CD14-positive monocyte (primary cell): Measurements from ENCODE around the gene JAKMIP2. TPM values are rescaled to one million over a fixed set of nuclear protein-coding genes. Genes with fewer than 3 reads are reported as not detected.

ENCODE experiments used
- DNase-seq, 3 donors: peaks; one replicate each; pipeline ENCODE4 v3.0.0-alpha.2; 2011 to 2022
- H2AFZ ChIP-seq: 2 replicates; pipeline ENCODE4 v1.6.0; 2012; ENCODE audit warnings: mild to moderate bottlenecking, low read depth, low read length, inconsistent platforms; ENCODE audit not compliant: insufficient read depth, poor library complexity, severe bottlenecking
- H3K27ac ChIP-seq, 2 donors: 1 replicate in 1 of 2; 2 replicates in 1 of 2; pipeline ENCODE4 v1.5.1; 2012 to 2013; ENCODE audit warnings: low read length in 2 of 2, control low read depth in 1 of 2, inconsistent platforms in 1 of 2, low read depth in 1 of 2, mild to moderate bottlenecking in 1 of 2
- H3K27me3 ChIP-seq, 2 donors: one replicate each; pipeline versions ENCODE4 v1.6.0 to v1.6.1; 2011 to 2013; ENCODE audit warnings: low read length in 2 of 2; ENCODE audit not compliant: control insufficient read depth in 2 of 2, insufficient read depth in 2 of 2
- H3K36me3 ChIP-seq, 2 donors: replicated peaks in 1 of 2; 1 replicate in 1 of 2; 2 replicates in 1 of 2; pipeline versions ENCODE4 v1.5.1 to v1.6.1; 2012 to 2013; ENCODE audit warnings: low read length in 2 of 2, control low read depth in 1 of 2, inconsistent platforms in 1 of 2, mild to moderate bottlenecking in 1 of 2; ENCODE audit not compliant: insufficient read depth in 2 of 2, control insufficient read depth in 1 of 2
- H3K4me1 ChIP-seq, 2 donors: 1 replicate in 1 of 2; 2 replicates in 1 of 2; pipeline versions ENCODE4 v1.5.1 to v1.6.1; 2012 to 2013; ENCODE audit warnings: low read length in 2 of 2, control low read depth in 1 of 2, inconsistent platforms in 1 of 2, mild to moderate bottlenecking in 1 of 2, moderate library complexity in 1 of 2; ENCODE audit not compliant: insufficient read depth in 2 of 2, control insufficient read depth in 1 of 2
- H3K4me2 ChIP-seq: replicated peaks from 2 replicates; pipeline ENCODE3; 2012; ENCODE audit warnings: low read length, moderate library complexity, mild to moderate bottlenecking; ENCODE audit not compliant: poor library complexity, severe bottlenecking; ENCODE audit errors: extremely low read depth
- H3K4me3 ChIP-seq, 3 experiments: fragments of 200-600 bp in 1 of 3; sonication (generic) in 1 of 3; replicated peaks in 1 of 3; 1 replicate in 2 of 3; 2 replicates in 1 of 3; pipeline ENCODE4 v1.5.1; 2011 to 2013; ENCODE audit warnings: low read length in 3 of 3, mild to moderate bottlenecking in 3 of 3, control low read depth in 2 of 3, low read depth in 2 of 3, inconsistent platforms in 1 of 3, moderate library complexity in 1 of 3
- H3K79me2 ChIP-seq: 2 replicates; pipeline ENCODE4 v1.6.0; 2012; ENCODE audit warnings: mild to moderate bottlenecking, control low read depth, inconsistent platforms, low read length, moderate library complexity; ENCODE audit not compliant: insufficient read depth
- H3K9ac ChIP-seq: 2 replicates; pipeline ENCODE4 v1.6.0; 2017; ENCODE audit warnings: low read length, mild to moderate bottlenecking; ENCODE audit not compliant: insufficient read depth, poor library complexity, severe bottlenecking
- H3K9me3 ChIP-seq, 2 donors: replicated peaks in 1 of 2; 1 replicate in 1 of 2; 2 replicates in 1 of 2; pipeline versions ENCODE4 v1.5.1 to v1.6.1; 2012 to 2013; ENCODE audit warnings: low read length in 2 of 2, control low read depth in 1 of 2; ENCODE audit not compliant: control insufficient read depth in 1 of 2, insufficient read depth in 1 of 2
- H4K20me1 ChIP-seq: 2 replicates; pipeline ENCODE4 v1.6.0; 2012; ENCODE audit warnings: mild to moderate bottlenecking, low read length, control low read depth, moderate library complexity; ENCODE audit not compliant: insufficient read depth
- H3K27ac Mint-ChIP-seq, 7 donors: one replicate each; pipeline ENCODE4 v1.8.0; 2020; ENCODE audit warnings: mild to moderate bottlenecking in 7 of 7, mixed read lengths in 7 of 7, moderate library complexity in 6 of 7, inconsistent platforms in 2 of 7
- H3K27me3 Mint-ChIP-seq, 3 donors: one replicate each; pipeline ENCODE4 v1.8.0; 2021 to 2022; ENCODE audit warnings: low read depth in 3 of 3, mild to moderate bottlenecking in 3 of 3, mixed read lengths in 3 of 3, moderate library complexity in 3 of 3, inconsistent platforms in 1 of 3
- H3K36me3 Mint-ChIP-seq, 2 donors: one replicate each; pipeline ENCODE4 v1.8.0; 2020; ENCODE audit warnings: mixed read lengths in 2 of 2, inconsistent platforms in 1 of 2, mild to moderate bottlenecking in 1 of 2
- H3K4me1 Mint-ChIP-seq: one replicate; pipeline ENCODE4 v1.8.0; 2020; ENCODE audit warnings: mild to moderate bottlenecking, mixed read lengths
- H3K4me3 Mint-ChIP-seq, 2 donors: one replicate each; pipeline ENCODE4 v1.8.0; 2020; ENCODE audit warnings: mild to moderate bottlenecking in 2 of 2, mixed read lengths in 2 of 2, moderate library complexity in 1 of 2
- H3K9me3 Mint-ChIP-seq, 7 donors: one replicate each; pipeline ENCODE4 v1.8.0; 2020 to 2022; ENCODE audit warnings: mixed read lengths in 7 of 7, mild to moderate bottlenecking in 6 of 7, moderate library complexity in 6 of 7, inconsistent platforms in 2 of 7
- WGBS: methylation state at CpG from one replicate; pipeline ENCODE4 v1.1.5; 2013; ENCODE audit warnings: missing lambda C conversion rate; ENCODE audit not compliant: insufficient coverage; 5-methylcytosine and 5-hydroxymethylcytosine counted together
- intact Hi-C, 2 donors: fragments of 100-400 bp; cut with micrococcal nuclease; formaldehyde crosslinking; loops; one replicate each; pipeline versions ENCODE4 v1.15.0 to v1.15.1; 2023
- polyA plus RNA-seq, 3 donors: library from polyadenylated mRNA; depleted of rRNA in 1 of 3; unstranded in 2 of 3; stranded (reverse) in 1 of 3; fragments of 300-500 nt in 2 of 3; fragments of >200 nt in 1 of 3; fragmentation: Illumina TruSeq in 2 of 3; gene quantifications; 1 replicate in 2 of 3; 2 replicates in 1 of 3; pipeline ENCODE4 v1.2.3, GENCODE V29; 2012 to 2021
- TF ChIP-seq, protein P1 (sequence below): fragments of 200-600 bp; IDR thresholded peaks from one replicate; pipeline ENCODE4 v1.8.0; 2022; ENCODE audit warnings: antibody characterized with exemption, mild to moderate bottlenecking

Gene JAKMIP2
- polyA plus RNA-seq, 3 donors: 0.02 TPM; not detected in 2

- Mint-ChIP-seq H3K36me3 (no peaks in the 10 kb centered on the region), H3K9me3 (no peaks in the 10 kb centered on the region), H3K27ac (no peak overlapping the region), H3K27me3 (peaks cover 3 to 8% (median 6%) of the 10 kb centered on the region in 3 donors), H3K4me3 (no peak overlapping the region), H3K4me1 (no peaks in the 10 kb centered on the region)
- H3K9me3 ChIP-seq: no peaks in the 10 kb centered on the region
- no peaks in the 10 kb centered on the region for H3K79me2 ChIP-seq
- no peak overlapping the region for H2AFZ ChIP-seq
- no peak overlapping the region for H3K4me3 ChIP-seq
- intact Hi-C loops: no loop called here
- no peak overlapping the region for H3K9ac ChIP-seq
- no peak overlapping the region for H3K27ac ChIP-seq
- TF ChIP-seq, protein P1, sequence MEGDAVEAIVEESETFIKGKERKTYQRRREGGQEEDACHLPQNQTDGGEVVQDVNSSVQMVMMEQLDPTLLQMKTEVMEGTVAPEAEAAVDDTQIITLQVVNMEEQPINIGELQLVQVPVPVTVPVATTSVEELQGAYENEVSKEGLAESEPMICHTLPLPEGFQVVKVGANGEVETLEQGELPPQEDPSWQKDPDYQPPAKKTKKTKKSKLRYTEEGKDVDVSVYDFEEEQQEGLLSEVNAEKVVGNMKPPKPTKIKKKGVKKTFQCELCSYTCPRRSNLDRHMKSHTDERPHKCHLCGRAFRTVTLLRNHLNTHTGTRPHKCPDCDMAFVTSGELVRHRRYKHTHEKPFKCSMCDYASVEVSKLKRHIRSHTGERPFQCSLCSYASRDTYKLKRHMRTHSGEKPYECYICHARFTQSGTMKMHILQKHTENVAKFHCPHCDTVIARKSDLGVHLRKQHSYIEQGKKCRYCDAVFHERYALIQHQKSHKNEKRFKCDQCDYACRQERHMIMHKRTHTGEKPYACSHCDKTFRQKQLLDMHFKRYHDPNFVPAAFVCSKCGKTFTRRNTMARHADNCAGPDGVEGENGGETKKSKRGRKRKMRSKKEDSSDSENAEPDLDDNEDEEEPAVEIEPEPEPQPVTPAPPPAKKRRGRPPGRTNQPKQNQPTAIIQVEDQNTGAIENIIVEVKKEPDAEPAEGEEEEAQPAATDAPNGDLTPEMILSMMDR: no peak
- no peaks in the 10 kb centered on the region for H4K20me1 ChIP-seq
- WGBS: no CpG with 5 or more reads among the region's 2 CpGs
- no peak overlapping the region for H3K4me2 ChIP-seq
- no peaks in the 10 kb centered on the region for H3K4me1 ChIP-seq
- H3K36me3 ChIP-seq: no peaks in the 10 kb centered on the region
- H3K27me3 ChIP-seq: no peaks in the 10 kb centered on the region
- no peak for DNase-seq
These were observed 221.1 kb downstream of the JAKMIP2 start for GRCh38 chr5:147561435-147561834.

- Histone ChIP-seq H3K4me2 (no peak overlapping the region), H4K20me1 (no peaks in the 10 kb centered on the region), H3K4me1 (no peaks in the 10 kb centered on the region), H3K9ac (no peak overlapping the region), H3K36me3 (no peaks in the 10 kb centered on the region), H3K9me3 (no peaks in the 10 kb centered on the region), H3K79me2 (no peaks in the 10 kb centered on the region), H3K27me3 (no peaks in the 10 kb centered on the region), H3K4me3 (no peak overlapping the region), H2AFZ (no peak overlapping the region), H3K27ac (no peak overlapping the region)
- Mint-ChIP-seq H3K36me3 (no peaks in the 10 kb centered on the region), H3K27ac (no peak overlapping the region), H3K9me3 (no peaks in the 10 kb centered on the region), H3K4me1 (no peaks in the 10 kb centered on the region), H3K27me3 (peaks cover 3 to 8% (median 6%) of the 10 kb centered on the region in 3 donors), H3K4me3 (no peak overlapping the region)
- TF ChIP-seq, protein P1: no peak
- no peak for DNase-seq
- WGBS: 83% methylated on average over 1 of the region's 2 CpGs
- intact Hi-C loops: no loop called here
These were observed 221.7 kb downstream of the JAKMIP2 start for GRCh38 chr5:147560718-147561331.
